Left ventricle myocardium inferior (tissue), 1 donor: ENCODE data around the gene DNPH1. TPM values are rescaled to one million over a fixed set of nuclear protein-coding genes. Genes with fewer than 3 reads are reported as not detected.

Source experiments
- DNase-seq: peaks from one replicate; pipeline ENCODE4 v3.0.0-alpha.2; 2020
- H3K27ac ChIP-seq: fragments of 200-600 bp; replicated peaks from 2 replicates; pipeline ENCODE4 v1.8.0; 2021
- H3K27me3 ChIP-seq: fragments of 200-600 bp; 2 replicates; pipeline ENCODE4 v1.8.0; 2021; ENCODE audit warnings: low read depth
- H3K36me3 ChIP-seq: fragments of 200-600 bp; 2 replicates; pipeline ENCODE4 v1.8.0; 2021
- H3K4me1 ChIP-seq: fragments of 200-600 bp; 2 replicates; pipeline ENCODE4 v1.8.0; 2021
- H3K4me3 ChIP-seq: fragments of 200-600 bp; 2 replicates; pipeline ENCODE4 v1.8.0; 2021; ENCODE audit warnings: mild to moderate bottlenecking, moderate library complexity
- H3K9me3 ChIP-seq: fragments of 200-600 bp; replicated peaks from 2 replicates; pipeline ENCODE4 v1.8.0; 2021
- CTCF ChIP-seq: fragments of 200-600 bp; IDR thresholded peaks from 2 replicates; pipeline ENCODE4 v1.8.0; 2021; ENCODE audit warnings: antibody characterized with exemption, mild to moderate bottlenecking, borderline replicate concordance
- intact Hi-C: fragments of 100-400 bp; cut with micrococcal nuclease; formaldehyde crosslinking; loops from one replicate; pipeline ENCODE4 v1.11.0; 2022
- total RNA-seq: library from RNA; stranded (reverse); fragmentation: NEBNext Ultra II Directional; extraction: Animal tissue kit (Norgen Biotek cat#: 25700); gene quantifications from one replicate; pipeline ENCODE4 v1.2.1, GENCODE V29; 2021
- donor health status: DM: no; HTN: yes; CAD: no; lungs with severe emphysema.

DNPH1 gene
- total RNA-seq, 1 donor from 2014 or later = 27.7 TPM

GRCh38 chr6:43178150-43178549 lies 51.1 kb downstream of the DNPH1 start:
- intact Hi-C loops = no loop called here
- peaks cover 52% of the 10 kb centered on the region for H3K4me1 ChIP-seq
- H3K27ac ChIP-seq = no peak overlapping the region

GRCh38 chr6:43176423-43176786 lies 52.9 kb downstream of the DNPH1 start:
- TF ChIP-seq CTCF = no peak
- peaks cover 52% of the 10 kb centered on the region for H3K4me1 ChIP-seq
- H3K9me3 ChIP-seq = no peaks in the 10 kb centered on the region
- no peak for DNase-seq
- H3K27me3 ChIP-seq = no peaks in the 10 kb centered on the region
- H3K36me3 ChIP-seq = peaks cover 57% of the 10 kb centered on the region
- no peak overlapping the region for H3K4me3 ChIP-seq
- intact Hi-C loops = no loop called here
- peak overlapping the region; percentile 95 for H3K27ac ChIP-seq

More at GRCh38 chr6:43178150-43178549, 51.1 kb downstream of the DNPH1 start:
- TF ChIP-seq CTCF = no peak
- DNase-seq = no peak
- Histone ChIP-seq H3K9me3 (no peaks in the 10 kb centered on the region), H3K4me3 (no peak overlapping the region), H3K27me3 (no peaks in the 10 kb centered on the region), H3K36me3 (peaks cover 57% of the 10 kb centered on the region)

GRCh38 chr6:43175676-43176422 lies 53.4 kb downstream of the DNPH1 start:
- intact Hi-C loops = no loop called here
- TF ChIP-seq CTCF = no peak
- Histone ChIP-seq H3K27ac (peak overlapping the region; percentile 95), H3K4me1 (peaks cover 50% of the 10 kb centered on the region), H3K36me3 (peaks cover 56% of the 10 kb centered on the region), H3K9me3 (no peaks in the 10 kb centered on the region), H3K27me3 (no peaks in the 10 kb centered on the region), H3K4me3 (no peak overlapping the region)
- DNase-seq = no peak

Other genes with a start within 250 kb of the DNPH1 start
- gene PPP2R5D, start 244.9 kb downstream of the DNPH1 start, total RNA-seq = 32.7 TPM
- gene MEA1, start 215.5 kb downstream of the DNPH1 start, total RNA-seq = 32.6 TPM
- 108 TPM for gene KLHDC3, start 215.2 kb downstream of the DNPH1 start, total RNA-seq
- gene RRP36, start 207.9 kb downstream of the DNPH1 start, total RNA-seq = 24.8 TPM
- 7.0 TPM for gene CUL7, start 175.6 kb downstream of the DNPH1 start, total RNA-seq
- gene MRPL2, start 170.0 kb downstream of the DNPH1 start, total RNA-seq = 94.9 TPM
- 36.1 TPM for gene KLC4, start 169.8 kb downstream of the DNPH1 start, total RNA-seq
- gene PTK7, start 153.2 kb downstream of the DNPH1 start, total RNA-seq = 2.6 TPM
- 61.8 TPM for gene SRF, start 58.2 kb downstream of the DNPH1 start, total RNA-seq
- 14.7 TPM for gene CUL9, start 47.3 kb downstream of the DNPH1 start, total RNA-seq
- 0.27 TPM for gene TTBK1, start 14.0 kb upstream of the DNPH1 start, total RNA-seq
- not detected for gene SLC22A7, start 68.8 kb upstream of the DNPH1 start, total RNA-seq
- 42.3 TPM for gene CRIP3, start 79.3 kb upstream of the DNPH1 start, total RNA-seq
- 12.5 TPM for gene ZNF318, start 140.2 kb upstream of the DNPH1 start, total RNA-seq
- gene ABCC10, start 198.1 kb upstream of the DNPH1 start, total RNA-seq = 11.7 TPM
- 3.3 TPM for gene DLK2, start 226.1 kb upstream of the DNPH1 start, total RNA-seq
- gene TJAP1, start 248.1 kb upstream of the DNPH1 start, total RNA-seq = 24.1 TPM